ENCODE measurements around the gene FOXJ3.

The FOXJ3 gene

DNA sequence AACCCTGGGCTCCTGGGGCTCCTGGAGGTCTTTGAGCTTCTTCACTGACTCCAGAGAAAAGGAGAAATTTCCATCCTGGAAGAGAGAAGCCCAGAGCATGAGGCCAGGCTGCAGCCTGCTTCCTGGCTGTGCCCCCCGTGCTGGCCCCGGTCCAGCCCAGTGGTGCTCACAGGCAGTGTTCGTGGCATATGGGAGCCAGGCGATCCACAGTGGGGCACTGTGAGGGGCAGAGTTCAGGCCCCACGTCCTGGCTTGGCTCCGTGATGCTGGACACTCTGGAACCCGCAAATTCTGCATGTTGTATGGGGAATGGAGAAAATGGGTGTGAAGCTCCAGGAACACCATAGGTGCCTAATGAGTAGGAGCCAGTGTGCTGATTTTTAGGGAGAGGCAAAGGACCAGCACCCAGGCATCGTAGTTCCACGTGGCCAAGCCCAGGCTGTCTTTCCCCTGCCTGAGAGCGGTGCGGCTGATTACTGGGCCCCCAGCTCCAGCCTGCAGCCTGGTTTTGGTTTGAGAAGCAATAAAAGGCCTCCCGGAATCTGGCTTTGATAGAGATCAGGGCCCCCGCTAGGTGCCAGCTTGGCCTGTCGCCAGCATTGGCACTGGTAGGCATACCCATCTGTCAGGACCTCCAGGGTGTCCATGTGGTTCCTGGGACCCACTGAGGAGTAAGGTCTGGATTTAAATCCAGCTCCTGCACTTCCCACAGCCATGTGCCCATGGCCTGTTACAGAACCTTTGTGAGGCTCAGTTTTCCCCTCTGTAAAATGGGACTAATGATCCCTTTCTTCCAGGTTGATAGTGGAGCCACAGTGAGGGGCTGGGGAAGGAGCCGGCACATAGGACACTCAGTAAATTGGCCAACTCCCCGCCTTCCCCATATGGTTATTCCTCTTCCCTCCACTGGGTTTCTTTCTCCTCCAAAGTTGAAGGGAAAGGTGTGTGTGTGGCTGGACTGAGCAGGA lies 171.2 kb downstream of the FOXJ3 start:
- no peak for DNase-seq

DNA sequence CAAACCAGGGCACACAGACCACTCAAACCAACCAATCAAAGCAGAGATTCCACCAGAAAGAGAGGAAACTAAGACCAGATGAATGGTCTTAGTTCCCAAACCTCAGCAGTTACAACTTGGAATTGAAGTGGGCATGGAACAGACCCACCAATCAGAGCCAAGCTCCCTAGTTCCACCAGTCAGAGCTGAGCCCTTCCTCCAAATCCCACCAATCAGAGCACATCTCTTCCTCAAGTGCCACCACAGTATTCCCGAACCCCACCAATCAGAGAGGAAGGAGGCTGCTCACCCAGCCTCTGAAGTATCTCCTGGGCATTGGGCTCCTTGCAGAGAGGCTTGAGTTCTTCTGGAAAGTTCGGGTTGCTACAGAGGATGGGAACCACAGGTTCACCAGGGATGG lies 171.9 kb downstream of the FOXJ3 start:
- no peak for DNase-seq

DNA sequence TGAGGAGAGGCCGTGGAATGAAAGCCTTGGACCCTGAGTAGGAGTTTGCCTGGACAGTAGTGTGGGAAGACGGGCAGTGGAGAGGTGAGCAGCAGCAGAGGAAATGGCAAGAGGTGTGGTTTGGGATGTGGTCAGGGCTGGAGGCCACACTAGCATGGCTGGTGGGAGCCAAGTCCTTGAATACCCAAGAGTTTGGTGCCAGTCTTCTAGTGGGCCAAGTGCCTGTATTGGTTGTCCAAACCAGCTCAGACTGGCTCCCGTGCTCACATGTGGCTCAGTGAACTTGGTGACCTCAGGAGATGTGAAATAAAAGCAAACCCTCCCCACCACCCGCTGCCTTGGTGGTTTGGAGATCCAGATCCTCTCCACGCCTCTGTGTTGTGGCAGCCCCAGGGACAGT lies 172.9 kb downstream of the FOXJ3 start:
- no peak for DNase-seq

DNA sequence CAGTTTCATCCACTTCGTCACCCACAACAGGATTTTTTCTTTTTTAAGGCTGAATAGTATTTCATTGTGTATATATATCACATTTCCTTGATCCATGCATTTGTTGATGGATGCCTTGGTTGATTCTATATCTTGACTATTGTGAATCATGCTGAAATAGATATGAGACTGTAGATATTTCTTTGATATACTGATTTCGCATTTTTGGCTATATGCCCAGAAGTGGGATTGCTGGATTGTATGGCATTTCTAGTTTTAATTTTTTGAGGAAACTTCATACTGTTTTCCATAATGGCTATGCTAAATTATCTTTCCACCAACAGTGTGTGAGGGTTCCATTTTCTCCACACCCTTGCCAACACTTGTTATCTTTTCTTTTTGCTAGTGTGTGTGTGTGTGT lies 176.8 kb downstream of the FOXJ3 start:
- no peak for DNase-seq

DNA sequence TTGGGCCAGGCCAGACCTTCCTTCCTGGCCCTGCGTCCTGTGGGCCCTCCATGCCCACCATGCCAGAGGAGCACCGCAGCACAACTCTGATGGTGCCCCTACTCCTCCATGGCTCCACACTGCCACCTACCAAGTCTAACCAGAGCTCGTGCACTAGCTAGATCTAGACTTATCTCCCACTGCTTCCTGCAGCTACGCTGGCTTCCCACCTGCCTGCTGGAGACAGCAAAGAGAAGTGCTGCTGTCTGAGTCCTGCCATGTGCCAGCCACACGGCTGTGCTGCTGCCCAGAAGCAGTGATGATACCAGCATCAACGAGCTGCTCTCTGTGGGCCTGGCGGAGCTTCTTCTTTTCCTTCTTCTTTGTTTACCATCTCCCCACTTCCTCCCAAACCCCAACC lies 177.4 kb downstream of the FOXJ3 start:
- peak; percentile 71 for DNase-seq

DNA sequence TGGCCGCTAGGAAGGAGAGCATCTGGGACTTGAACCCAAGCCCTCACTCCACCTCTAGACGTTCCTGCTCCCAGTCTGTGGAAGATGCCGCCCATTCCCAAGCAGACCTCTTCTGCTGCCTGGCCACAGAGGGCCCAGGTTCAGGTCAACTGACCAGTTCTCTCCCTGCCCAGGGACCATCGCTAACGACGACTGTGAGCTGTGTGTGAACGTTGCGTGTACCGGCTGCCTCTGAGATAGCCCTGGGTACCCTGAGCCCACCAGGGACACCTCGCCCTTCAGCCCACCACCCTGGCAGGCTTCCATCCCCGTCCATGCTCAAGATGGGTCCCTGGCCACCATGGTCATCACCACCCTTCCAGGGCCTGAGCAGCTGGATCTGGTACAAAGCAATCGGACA lies 179.7 kb downstream of the FOXJ3 start:
- DNase-seq: no peak

DNA sequence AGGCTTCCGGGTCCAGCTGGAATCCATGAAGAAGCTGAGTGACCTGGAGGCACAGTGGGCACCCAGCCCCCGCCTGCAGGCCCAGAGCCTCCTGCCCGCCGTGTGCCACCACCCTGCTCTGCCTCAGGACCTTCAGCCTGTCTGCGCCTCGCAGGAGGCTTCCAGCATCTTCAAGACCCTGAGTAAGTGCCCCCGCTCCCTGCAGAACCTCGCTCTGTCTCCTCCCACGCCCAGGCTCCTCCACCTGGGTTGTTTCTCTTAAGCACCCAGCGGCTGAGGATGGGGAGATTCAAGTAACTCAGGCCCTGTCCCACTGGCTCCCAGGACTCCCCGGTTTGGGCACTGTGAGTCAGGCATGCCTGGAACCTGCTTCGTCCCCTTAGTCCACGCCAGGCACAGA lies 180.3 kb downstream of the FOXJ3 start:
- no peak for DNase-seq

DNA sequence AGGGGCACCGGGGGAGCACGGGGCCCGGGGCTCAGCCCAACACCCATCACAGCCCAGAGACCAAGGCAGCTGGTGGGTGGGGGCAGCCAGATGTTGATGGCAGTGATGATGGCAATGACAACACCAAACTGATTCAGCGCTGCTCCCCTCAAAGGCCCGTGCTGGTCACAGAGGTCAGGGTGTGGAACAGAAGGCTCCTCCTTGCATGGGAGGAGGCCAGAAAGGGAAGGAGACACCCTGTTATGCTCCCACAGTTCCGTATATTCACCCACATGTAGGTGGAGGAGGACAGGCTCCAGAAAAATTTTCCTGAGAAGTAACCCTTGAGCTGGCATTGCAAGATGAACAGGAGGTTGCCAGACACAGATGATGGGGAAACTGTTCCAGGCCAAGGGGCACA lies 181.4 kb downstream of the FOXJ3 start:
- DNase-seq: no peak

DNA sequence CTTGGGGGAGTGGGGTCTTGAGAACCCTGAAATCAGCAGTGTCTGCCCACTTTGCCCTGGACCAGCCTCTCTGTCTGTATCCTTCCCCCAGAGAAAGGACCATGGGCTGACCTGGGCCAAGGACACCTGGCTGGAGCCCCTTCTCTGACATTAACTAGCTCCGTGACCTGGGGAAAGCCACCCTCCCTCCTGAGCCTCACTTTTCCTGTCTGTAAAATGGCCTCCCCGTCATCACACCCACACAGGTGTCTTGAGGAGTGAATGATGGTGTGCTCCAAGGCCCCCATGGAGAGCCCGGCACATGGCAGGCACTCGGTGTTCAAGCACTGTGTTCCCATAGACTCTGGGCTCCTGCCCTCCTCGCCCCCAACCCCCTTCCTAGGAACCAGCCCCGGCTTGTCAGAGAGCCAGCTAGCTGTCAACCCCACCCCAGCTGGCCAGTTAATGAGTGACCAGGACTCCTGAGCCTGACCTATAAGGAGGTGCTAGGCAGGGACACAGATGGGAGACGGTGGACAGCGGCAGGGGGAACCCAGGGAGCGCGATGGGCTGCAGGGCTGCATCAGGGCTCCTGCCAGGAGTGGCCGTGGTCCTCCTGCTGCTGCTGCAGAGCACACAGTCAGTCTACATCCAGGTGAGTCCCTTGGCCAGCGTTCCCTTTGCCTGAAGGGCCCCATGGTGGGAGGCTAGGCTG lies 182.0 kb downstream of the FOXJ3 start, which contains the start of gene GUCA2B:
Gene GUCA2B (plus strand): TSS at position 504 of the 694 bp plus-strand sequence. CDS start 41 bp downstream, at position 545.
- no peak for DNase-seq

DNA sequence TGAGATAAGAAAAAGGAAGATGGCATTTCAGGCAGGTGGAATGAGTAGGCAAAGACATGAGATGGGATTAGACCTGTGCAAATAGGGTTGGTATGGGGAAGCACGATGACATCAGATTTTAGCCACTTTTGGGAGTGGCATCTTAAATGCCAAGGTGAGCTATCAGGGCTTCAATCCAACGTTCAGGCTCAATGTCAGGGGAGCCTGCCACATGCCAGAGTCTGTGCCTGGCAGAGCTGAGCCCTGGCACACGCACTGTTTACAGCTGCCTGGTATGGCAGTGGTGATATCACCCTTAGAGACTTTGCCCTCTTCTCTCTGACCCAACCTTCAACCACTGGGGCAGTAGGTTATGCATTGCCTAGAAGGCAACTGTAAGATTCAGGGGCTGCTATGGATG lies 182.9 kb downstream of the FOXJ3 start:
- no peak for DNase-seq

DNA sequence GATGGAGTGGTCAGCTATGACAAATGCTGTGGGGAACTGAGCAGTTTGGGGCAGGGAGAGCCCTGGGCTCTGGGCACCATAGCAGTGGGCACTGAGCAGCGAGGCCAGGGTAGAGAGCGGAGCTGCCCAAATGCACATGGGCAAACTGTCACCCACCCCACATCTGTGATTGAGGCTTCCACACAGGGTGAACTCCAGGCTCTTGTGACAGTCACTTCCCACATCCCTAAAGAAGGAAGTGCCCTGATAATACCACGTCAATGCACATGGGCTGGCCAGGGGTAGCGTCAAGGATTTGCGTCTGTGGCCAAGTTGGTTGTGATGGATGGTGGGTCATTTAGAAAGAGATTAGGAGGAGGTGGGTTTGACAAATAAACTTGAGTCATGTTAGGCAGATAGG lies 184.4 kb downstream of the FOXJ3 start:
- no peak for DNase-seq

DNA sequence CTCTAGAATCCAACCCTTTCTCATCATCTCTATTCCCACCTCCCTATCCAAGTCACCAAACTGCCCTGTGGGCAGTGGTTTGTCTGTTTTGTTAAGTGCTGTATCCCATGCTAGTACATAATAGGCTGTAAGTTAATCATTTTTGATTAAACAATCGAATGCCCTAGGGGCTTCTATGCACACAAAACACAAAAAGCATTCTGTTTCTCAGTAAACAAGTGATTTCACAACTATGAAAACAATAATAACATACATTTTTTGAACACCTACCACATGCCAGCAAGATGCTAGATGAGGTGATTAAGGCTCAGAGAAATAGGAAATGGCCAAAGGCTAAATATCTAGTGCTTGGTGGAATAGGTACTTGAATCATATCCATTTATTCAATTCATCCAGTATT lies 186.9 kb downstream of the FOXJ3 start:
- DNase-seq: no peak

DNA sequence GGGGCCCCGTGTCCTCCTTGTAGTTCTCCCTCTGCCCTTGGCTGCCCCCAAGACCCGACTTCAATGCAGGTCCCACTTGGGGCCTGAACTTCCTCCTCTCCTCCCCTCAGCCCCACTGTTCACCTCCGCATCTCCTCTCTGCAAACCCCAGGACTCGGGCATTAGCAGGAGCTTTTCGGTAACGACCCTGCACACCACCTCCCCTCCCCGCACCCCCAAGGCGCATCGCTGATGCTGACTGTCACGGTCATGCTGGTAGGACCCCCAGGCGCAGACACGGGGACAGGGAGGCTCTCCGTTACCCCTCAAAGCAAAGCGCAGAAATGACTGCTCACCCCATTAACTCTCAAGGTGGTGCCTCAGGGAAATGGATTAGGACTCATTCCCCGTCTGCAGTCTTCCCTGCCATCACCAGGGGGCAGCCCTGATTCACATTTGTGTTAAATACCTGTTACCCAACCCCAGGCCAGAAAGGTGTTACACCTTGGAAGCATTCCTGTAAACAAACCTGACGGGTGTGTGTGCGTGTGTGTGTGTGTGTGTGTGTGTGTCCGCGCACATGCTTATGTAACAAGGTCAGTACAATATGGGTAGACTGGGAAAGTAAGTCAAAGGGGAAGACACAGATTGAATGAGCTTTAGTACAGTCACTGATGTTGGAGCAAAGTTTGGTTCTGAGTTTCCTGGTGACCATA lies 188.3 kb downstream of the FOXJ3 start:
- DNase-seq: peak; percentile 6

DNA sequence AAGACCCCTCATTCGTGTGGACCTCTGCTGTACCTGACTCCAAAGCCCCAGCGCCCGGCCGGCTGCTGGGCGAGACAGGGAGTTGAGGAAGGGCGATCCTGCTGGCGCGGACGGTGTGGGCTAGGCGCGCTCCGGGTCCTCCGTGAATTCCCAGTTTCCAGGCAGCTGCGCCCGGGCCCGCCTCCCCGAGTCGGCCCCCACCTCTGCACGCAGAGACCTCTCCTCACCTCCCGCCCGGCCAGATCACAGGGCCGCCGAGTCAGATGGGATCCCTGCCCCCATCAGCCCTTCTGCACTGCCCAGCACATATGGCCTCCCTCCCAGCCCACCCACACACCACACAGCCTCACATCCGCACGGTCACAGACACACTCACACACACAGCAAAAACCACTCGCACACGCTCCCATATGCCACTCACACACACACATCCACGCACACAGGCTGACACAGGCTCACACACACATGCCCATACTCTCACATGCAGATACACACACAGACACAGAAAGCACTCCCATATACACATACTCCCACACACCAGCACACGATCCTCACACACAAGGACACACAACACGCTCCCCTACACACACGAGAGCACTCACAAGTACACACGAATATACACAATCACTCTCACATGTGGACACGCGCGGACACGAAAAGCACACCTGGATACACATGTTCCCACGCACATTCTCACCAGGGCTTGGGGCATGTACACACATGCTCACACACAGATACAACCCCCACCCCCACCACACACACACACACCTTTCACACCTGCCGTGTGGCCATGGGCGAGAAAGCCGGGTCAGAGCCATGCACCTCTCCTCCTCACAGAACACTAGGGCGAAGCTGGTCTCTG lies 189.0 kb downstream of the FOXJ3 start:
- DNase-seq: no peak

DNA sequence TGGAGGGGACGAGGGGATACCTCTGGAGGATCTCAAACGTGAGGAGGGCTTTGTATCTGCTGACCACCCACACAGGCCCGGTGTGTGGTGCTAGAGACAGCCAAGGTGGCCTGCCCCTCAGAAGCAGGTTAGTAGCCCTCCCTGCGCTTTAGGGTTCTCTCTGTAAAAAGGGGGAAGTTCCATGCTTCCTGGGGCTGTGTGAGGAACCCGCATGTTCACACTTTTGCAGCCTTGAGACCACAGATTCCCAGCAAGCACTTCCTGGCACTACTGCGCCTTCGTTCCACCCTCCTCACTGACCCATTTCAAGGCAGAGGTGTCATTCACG lies 189.7 kb downstream of the FOXJ3 start:
- no peak for DNase-seq

DNA sequence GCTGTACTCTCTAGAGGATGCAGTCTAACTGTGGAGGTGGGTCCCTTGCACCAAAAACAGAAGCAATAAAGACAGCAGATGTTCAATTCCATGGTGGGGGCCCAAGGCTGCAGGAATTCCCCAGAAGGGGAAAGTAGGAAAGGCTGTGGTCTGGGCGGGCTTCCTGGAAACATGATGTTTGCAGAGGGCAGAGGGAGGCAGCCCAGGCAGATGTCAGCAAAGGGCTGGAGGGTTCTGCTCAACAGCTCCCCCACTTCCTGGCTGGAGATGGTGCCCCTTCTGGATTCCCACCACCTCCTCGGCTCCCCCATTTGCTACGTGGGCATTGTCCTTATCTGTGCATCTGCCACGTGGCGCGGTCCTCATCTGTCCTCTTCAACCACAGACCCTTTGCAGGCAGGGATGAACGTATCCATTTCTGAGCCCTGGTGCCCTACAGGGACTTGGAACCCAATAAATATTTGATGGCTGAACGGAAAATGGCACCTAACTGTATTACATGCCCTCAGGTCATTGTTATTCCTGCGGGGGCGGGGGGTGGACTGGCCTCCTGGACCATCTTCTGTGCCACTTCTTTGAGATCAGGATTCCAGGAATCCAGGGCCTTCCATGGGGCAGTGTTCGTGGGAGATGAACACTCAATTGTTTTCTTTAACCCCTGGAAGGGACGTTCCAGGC lies 190.2 kb downstream of the FOXJ3 start:
- DNase-seq: no peak

DNA sequence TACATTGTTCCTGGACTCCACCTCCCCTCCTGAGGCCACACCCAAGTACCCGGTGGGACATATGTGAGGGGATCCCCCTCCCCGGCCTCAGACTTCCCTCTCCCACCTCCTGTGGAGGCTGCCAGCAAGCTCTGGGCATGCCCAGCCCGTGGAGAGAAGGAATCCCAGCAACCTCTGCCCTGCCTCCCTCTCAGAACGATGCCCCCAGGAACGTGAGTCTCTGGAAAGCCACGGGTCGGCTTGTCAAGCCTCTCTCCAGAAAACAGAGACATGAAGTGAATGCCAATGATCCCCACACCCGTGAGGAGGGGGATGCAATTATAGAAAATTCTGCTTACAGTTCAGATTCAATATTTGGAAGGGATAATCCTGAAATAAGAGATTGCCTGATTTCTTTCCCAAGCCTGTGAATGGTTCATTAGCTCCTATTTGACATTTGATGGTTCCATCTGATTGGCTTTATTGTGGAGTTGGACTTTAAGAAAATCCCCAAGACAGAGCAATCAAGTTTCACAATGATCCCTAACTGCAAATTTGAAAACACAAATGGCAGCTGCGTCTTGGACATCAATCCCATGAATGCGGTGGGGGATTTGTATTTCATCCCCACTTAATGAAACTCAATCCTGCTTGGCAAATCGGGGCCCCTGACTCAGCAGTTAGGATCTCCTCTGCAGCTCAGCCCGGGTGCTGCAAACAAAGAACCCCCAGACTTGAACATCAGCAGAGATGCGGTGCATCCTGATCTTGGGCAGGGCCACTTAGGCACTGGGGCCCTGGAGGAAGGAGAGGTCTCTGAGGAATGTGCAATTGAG lies 190.9 kb downstream of the FOXJ3 start:
- no peak for DNase-seq

DNA sequence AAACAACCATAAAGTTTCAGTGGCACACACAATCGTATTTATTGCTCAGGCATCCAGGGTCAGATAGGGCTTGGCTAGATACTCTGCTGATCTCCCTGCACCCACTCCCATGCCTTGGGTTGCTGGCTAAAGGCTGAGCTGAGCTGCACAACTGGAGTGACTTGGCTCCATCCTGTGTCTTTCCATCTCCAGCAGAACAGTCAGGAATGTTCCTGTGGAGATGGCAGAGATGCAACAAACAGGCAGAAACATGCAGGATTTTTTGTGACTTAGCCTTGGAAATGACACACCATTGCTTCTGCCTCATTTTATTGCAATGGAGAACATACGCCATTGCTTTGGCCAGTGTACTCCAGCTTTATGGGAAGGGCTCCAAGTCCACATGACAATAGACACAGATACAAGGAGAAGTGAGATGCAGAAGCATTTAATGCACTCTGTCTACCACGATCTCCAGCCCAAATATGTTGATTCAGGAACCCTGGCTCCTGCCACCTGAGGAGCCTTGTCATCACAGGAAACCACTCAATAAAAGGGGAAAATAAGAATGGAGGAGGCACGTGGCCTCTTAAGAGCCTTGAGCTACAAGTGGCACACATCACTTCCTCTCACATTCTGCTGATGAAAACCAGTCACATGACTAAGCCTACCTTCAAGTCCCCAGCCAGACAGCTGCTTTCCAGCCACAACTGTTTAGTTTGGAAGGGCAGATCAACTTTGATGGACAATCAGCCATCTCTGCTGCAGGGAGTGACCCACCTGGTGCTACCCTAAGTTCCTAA lies 191.9 kb downstream of the FOXJ3 start:
- no peak for DNase-seq

DNA sequence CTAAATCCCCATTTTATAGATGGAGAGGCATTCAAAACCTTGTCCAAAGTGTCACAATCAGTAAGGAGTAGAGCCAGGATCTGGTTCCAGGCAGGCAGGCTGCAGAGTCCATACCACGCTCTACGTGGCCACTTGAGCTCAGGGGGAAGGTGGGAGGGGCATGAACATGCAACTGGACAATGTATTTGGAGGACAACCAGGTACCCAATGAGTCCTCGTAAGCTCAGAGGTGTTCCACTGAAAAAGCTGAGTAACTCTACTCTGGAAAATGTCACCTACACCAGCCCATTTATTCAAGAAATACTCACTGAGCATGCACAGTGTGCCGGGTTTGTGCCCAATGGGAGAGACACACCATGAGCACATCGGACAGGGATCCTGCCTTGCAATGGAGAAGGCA lies 193.1 kb downstream of the FOXJ3 start:
- no peak for DNase-seq

DNA sequence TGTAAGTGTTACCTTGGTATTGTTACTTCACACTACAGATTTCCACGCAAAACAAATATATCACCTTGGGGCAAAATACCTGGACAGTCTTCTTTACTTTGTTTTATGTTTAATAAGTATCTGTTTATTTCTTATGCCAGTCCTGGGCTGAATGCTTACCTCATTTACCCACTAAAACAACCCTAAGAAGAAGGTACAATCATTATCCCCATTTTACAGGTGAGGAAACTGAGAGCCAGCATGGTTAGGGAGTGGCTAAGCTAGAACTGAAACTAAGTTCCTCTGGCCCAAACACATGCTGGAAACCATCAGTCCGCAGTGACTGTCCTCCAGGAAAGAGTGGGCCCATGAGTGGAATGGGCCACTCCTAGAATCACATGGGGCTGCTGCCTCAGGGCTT lies 194.8 kb downstream of the FOXJ3 start:
- DNase-seq: no peak
